GM19468 (cell line): ENCODE data around the gene AJUBA.
"Not testable (repeated sequence)": the region's sequence is repeated elsewhere in the genome, so short reads cannot be mapped to it uniquely, and the experiment has no call there.

Experiments
- ATAC-seq: cut with Tn5 transposase; IDR thresholded peaks from one replicate; pipeline ENCODE4 v1.9.1; 2021; ENCODE audit warnings: mild to moderate bottlenecking, moderate library complexity, moderate number of reproducible peaks; ENCODE audit not compliant: unreplicated experiment; ENCODE audit errors: extremely low read depth

The AJUBA gene

DNA sequence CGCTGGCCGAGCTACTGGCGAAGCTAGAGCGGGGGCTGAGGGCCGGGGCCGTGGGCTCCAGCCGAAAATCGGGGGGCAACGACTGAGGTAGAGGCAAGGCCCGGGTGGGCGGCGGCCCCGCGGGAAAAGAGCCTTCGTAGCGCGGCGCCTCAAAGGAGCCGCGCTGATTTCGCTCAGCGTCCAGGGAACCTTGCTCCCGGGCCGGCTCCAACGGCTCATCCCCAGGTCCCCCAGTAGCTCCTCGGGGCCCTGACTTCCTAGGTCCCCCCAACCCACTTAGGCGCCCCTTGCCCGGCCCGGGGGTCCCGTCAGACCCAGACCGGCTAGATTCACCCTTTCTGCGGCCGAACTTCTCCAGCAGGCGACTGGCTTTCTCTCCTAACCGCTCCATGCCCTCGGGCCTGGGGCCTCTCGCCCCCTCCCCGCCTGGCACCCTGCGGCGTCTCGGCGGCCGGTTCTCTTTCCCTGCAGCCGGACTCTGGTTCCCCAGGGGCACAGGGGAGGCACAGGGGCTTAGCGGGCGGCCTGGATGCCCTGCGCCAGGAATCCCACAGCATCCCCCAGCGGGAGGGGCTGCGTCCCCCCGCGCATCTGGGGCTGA is 375 bp downstream of the AJUBA start:
- ATAC-seq: no peak

DNA sequence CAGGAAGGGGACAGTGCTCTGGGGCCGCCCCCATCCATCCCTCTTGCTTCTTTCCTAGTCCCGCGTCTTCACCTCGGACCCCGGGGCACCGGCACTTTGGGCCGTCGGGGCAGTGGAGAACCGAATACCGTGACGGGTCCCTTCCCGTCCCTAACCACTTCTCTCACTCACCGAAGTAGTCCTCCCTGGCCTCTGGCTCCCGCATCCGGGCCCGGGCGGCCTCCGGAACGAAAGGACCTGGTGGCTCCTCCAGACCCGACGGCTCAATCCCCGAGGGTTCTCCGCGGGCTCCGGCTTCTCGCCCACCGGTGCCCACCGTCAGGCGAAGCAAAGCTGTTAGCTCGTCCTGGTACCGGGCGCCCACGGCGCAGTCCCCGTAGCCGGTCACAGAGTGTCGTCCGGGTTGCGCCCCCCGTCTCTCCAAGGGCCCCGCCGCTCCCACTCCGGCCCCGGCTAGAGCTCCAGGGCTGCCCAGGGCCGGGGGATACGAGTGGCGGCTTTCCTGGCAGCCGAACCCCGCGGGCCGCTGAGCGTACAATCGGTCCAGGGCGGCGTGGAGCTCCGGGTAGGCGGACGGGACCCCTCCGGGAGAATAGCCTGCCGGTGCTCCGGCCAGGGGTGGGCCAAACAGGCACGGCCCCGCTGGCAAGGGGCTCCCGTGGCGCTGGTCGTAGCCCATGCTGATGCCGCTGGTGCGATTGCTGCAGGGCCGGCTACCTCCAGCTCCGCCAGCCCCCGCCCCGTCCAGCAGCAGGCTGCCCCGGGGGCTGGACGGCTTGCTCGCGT is 1.1 kb downstream of the AJUBA start:
- no peak for ATAC-seq

DNA sequence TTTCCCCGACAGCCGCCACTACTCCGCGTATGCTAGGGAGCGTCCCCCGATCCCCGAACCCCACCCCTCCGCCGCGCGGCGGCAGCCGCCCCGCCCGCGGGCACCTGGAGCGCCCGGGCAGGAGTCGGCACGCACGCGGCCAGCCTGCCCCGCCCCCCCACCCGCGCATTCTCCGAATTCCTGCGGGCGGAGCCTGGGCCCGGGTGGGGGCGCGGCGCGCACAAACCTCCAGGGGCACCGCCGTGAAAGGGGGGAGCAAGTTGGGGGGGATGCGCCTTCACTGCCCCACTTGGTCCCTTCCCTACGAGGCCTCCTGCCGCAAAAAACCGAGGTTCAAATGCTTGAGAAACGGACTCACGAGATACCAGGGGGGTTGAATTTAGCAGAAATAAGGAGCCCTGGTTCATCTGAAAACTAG is 1.7 kb downstream of the AJUBA start:
- ATAC-seq: no peak

DNA sequence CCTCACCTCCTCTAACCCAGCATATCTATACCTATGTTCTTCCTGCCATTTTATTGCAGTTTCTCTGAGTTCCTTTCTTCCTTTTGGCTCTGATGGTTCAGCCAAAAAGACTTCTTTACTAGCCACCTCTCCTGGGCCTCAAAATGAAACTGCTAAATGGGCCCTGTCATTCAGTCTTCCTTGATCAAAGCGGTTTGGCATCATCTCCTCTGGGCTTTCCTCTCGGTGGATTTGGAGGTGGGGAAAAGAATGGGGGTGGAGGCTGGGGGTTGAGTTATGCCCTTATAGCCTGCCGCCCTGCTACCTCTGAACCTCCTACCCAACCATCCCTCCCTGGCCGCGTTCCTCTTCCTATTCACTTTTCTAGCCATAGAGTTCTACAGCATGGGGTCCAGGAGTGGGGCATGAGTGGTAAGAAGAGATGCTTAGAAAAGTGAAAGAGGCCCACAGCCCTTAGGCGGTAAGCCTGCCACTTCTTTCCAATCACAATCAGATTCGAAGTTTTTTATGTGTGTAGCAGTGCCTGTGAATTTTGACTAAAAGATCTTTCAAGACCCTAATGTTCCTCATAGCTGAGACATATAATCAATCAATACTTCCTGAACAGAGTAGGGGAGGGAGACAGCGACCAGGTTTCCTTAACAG is 2.5 kb downstream of the AJUBA start:
- no peak for ATAC-seq

DNA sequence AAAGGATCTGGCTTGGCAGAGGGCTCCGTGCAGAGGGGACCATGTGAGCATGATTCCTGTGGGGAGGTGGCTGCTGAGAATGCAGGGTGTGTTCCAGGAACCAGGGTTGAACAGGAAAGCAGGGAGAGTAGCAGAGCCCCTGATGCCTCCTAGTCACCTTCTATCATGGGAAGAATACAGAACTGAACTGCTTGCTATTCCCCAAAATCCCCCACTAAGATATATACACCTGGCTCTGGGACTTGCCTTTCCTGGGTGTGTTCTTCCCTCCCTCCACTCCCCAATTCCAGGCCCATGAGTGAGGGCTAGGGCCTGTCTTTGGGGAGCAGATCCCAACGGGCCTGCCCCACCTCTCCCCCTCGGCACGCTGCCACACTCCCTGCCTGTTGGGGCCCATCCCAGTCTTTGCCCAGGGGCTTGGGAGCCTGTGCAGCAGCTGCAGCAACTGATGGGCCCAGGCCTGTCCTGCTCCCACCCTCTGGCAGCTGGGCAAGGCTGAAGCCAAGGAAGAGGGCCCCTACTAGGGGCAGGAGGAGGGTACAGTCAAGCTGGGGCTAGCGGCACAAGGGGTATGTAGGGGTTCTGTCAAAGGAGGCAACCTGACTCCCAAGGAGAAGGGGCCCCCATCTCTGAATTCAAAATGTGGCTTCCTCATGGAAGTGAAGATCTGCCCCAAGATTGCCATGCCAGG is 3.2 kb downstream of the AJUBA start:
- no peak for ATAC-seq

DNA sequence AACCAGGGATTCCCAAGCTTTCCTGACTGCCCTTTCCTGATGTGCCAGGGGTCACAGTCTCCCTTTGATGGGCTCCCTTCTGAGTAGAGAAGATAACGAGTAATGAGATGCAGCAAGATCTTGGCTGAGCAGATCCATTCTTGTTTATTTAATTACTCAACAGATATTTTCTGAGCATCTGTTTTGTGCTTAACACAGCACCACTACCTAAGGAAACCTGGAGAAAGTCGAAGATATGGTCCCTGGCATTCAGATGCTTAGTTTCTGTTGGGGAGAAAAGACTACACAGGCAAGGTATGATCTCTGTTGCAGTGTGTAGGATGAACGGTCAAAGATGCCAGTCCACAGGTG is 3.9 kb downstream of the AJUBA start:
- ATAC-seq: no peak

DNA sequence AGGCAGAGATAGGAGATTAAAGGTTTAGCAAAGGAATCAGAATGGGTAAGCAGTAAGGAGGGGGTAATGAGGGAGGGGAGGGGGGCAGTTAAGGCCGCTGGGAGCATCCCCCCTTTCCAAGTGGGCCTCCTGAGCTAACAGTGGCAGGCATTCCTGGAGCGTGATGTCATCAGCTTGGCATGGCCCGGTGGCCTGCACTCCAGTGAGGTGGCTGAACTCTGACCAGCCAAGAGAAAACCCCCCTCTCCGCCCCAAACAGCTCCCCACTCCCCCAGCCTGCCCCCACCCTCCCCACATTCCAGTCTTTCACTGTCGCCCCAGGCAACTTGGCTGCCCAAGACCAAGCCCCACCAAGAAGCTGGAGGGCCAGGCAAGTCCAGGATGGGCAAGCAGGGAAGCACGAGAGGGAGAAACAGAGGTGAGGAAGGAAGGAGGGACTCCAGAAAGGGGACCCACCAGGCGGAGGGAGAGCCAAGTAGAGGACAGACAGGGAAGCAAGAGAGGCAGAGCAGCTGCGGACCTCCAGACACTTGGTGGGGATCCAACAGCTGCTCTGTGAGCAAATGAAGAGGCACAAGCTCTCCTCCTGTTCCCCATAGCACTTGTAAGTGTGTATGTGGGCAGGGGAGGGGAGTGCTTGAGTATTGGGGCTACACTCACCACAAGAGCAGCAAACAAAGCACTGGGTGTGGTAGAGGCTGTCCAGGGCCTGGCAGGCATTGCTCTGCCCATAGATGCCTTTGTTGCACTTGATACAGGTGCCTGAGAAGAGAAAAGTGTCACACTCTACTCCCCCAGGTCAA is 4.5 kb downstream of the AJUBA start:
- ATAC-seq: no peak

DNA sequence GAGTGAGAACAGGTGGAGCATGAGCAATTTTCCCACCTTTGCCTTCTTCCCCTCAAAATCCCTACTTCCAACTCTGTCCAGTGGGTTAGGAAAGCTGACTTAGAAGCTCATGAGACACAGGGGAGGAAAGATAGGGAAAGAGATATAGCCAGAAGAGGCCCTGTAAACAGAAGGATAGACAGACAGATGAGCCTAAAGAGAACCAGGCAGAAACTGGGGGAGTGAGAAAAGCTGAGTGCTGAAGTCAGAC is 5.0 kb downstream of the AJUBA start:
- no peak for ATAC-seq

DNA sequence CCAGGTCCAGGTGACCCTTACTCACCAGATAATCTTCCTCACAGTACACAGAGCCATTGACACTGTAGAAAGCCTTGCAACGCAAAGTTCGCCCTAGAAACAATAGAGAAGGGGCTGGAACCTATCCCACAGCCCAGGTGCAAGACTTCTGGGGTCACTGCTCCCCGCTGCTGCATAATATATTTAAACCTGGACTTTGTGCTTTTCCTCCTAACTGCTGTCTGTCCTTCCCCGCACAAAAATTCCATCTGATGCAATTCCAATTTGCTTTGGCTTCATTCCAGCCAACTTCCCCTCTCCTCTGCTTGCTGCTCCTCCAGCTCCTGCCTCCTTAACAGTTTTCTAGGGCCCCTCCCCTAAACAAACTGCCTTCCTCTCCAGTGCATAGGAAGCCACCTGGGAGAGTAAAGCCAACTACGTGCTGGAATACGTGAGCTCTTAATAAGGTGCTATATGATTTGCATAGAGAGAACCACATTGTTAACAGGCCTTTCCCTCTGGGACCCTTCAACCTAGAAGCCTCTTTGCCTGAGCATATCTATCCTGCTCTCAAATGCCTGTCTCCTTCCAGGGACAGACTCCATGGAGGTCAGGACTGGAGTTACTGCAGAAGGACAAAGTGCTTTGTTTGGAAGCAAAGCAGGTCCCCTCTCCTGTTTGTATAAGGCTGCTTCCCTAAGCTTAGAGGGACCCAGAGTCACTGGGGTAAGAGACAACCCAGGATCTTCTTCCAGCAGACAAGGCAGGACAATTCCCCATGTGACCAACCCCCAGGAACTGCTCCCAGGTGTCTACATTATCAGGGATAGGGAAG is 5.5 kb downstream of the AJUBA start:
- no peak for ATAC-seq

DNA sequence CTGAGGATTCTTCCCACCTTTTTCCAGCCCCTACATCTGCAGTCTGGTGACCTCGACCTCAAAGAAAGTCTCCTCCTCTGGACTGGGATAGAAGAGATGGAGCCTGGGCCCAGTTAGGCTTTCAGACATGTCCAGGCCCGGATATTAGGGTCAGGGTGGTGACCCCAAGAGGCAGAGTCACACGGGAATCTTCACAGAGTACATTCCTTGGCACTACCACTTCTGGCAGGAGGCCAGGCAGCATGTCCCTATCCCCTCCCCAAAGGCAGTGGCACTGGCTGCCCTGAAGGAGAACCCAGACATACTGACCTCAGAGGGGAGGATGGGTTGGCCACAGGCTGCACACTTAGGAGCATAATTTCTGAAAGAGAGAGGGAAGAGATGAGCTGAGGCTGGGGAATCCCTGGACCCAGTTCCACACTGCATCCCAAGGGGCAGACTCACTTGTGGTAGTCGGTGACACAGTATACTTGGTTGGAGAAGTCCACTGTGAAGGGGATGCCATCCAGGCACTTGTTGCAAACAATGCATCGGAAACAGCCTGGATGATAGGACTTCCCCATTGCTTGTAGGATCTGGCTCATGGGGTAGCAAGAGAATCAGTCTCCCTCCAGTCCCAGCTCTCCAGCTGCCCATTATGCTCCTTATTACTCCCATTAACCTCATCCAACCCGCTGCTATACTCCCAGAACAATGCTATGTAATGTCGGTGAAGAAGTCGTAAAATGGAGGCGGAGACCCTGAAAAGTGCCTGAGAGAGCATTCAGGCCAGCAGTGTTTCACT is 7.6 kb downstream of the AJUBA start:
- no peak for ATAC-seq

DNA sequence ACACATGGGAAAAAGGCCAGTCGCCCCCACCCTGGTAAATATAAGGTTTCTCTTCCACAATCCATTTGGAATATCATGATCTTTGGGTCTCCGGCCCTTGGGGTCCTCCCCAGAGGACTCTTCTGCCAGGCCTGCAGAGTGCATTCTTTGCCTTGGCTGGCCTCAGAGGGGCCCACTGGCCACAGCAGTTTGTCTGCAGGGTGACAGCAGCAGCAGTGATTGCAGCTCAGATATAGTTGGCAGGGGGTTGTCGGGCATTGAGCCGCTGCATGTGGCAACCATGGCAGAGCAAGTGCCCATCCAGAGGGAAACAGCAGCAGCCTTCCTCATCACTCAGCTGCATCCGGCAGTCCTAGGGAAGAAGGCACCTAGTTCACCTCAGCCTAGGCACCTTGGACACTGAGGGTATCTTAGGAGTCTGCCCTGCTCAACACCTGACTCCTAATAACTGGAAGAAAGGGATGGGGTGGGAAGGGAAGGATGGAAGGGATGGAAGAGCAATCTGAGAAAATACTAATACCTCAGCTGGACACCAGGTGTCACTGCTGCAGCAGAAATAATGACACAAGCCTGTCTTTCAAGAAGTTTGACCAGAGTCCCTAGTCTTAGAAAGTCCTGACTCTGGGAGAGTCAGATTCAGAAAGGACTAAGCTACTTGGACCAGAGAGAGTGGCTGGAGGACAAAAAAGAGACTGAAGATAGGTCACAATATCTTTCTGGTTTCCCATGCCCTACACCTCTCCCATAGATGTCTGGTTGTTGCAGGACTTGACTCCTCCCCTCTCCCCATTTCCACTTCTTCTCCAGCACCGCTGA is 8.9 kb downstream of the AJUBA start:
- no peak for ATAC-seq

DNA sequence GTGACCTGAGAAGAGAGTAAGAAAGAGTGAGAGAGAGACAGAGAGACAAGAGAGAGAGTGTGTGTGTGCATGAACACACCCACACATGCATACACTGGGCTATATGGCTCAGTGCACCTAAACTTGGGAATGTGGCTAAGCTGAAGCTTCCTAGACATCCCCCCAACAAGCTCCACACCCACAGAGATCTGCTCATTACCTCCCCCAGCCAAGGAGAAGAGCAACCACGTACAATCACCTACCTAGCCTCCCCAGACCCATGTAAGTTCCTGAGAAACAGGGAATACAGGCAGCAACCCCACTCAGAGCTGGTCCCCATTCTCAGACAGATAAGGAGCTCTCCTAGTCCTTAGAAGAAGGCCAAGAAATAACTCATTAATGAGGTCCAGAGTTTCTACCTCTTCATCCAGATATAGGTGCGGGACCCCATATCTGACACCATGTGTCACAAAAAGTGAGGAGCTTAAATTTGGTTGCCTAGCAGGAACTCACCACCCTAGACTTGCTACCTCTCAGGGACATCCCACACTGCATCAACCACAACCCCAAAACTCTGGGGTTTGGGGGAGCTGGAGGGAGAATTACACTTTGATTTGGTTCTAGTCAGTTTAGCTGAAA is 9.9 kb downstream of the AJUBA start:
- no peak for ATAC-seq

DNA sequence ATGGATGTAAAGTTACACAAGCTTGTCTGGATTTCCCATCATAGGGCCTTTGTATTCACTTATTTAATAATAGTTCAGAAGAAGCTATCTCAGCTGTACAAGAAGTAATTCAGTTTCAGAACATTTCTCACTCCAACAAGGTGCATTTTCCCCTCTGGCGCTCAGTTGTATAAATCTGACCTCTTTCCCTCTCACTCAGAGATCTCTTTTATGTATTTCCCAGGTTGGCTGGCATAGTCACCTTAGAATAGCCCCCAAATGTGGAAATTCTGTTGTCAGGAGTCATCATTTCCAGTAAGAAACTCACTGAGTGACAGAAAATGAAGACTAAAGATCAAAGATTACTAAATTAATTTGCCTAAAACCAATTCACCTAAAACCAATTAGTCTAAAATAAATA is 11.2 kb downstream of the AJUBA start:
- ATAC-seq: no peak

DNA sequence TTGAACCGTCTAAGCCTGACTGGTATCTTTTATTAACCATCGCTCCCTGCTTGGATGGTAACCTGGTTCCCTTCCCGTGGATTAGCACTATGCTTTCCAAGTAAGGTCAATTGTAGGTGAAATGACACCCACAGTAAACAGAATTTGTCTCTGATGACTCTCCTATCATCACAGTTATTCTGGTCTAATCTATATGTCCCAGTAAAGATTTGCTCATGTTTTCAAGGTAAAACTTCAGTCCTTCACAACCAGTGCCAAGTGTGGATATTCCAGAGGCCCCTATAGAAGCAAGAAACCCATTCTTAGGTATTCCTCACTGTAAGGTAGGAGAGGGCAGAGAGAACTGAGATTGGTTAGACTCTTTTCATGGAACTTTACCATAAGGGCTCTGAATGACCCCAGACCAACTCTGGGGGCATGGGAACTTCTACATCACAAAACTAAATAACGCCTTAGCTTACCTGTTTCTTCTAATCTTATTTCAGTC is 15.5 kb downstream of the AJUBA start:
- ATAC-seq: no peak

DNA sequence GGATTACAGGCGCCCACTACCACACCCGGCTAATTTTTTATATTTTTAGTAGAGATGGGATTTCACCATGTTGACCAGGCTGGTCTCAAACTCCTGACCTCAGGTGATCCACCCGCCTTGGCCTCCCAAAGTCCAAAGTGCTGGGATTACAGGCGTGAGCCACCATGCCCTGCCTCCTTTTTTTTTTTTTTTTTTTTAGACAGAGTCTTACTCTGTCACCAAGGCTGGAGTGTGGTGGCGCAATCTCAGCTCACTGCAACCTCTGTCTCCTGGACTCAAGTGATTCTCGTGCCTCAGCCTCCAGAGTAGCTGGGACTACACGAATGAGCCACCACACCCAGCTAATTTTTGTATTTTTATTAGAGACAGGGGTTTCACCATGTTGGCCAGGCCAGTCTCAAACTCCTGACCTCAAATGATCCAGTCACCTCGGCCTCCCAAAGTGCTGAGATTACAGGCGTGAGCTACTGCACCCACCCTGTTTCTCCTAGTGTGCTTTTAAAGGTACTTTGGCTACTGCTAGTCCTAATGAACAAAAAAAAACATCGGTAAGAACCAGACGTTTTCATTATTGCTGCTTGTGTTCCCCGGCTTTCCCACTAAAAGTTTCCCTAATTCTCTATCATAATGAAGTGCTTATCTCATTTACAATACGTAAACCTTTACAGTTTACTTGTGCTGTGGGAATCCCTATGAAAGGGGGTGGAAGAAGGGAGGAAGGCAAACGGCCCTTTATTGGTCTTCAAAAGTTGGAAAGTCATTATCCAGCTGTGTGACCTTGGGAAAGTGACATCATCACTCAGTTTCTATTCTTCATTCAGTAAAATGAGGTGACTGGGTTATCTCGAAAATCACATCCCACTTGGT is 16.2 kb downstream of the AJUBA start:
- not testable (repeated sequence) for ATAC-seq

DNA sequence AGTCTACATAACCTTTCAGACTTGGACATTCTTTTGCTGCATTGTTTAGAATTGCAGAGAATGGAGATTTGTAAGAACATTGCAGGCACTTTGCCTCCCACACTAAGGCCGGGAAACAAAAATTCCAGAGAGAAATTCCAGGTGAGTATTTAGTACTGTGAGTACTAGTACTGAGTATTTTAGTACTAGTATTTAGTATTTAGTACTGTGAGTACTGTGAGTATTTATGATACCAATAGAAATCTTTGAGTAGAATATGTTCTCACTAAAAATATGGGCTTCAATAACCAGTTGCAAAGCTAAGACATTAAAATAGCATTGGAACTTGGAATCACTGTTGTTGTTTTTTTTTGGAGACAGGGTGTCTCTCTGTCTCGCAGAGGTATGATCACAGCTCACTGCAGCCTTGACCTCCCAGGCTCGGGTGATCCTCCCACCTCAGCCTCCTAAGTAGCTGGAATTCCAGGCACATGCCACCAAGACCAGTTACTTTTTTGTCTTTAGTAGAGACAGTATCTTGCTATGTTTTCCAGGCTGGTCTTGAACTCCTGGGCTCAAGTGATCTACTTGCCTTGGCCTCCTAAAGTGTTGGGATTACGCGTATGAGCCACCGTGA is 20.2 kb downstream of the AJUBA start:
- no peak for ATAC-seq
